H1 (cell line): ENCODE data around the gene TRAK1. TPM values are rescaled to one million over a fixed set of nuclear protein-coding genes. Genes with fewer than 3 reads are reported as not detected.

ENCODE experiments used
- ATF2 ChIP-seq: IDR thresholded peaks from 2 replicates; pipeline ENCODE4 v1.6.1; 2012; ENCODE audit warnings: low read length, inconsistent platforms
- CEBPB ChIP-seq: IDR thresholded peaks from 2 replicates; pipeline ENCODE4 v1.6.1; 2012; ENCODE audit warnings: low read depth, low read length
- CHD7 ChIP-seq: fragments of 300-600 bp; sonication (generic); IDR thresholded peaks from 2 replicates; pipeline ENCODE4 v1.7.1; 2012; ENCODE audit warnings: low read length, moderate library complexity, mild to moderate bottlenecking, inconsistent platforms; ENCODE audit not compliant: insufficient replicate concordance
- CTCF ChIP-seq, 3 experiments: IDR thresholded peaks; 1 replicate in 2 of 3; 2 replicates in 1 of 3; pipeline versions ENCODE4 v1.5.1 to v1.6.1; 2011; ENCODE audit warnings: low read length in 3 of 3, mild to moderate bottlenecking in 3 of 3, inconsistent platforms in 2 of 3, low read depth in 1 of 3, moderate library complexity in 1 of 3; ENCODE audit not compliant: insufficient read depth in 1 of 3; ENCODE audit errors: control extremely low read depth in 1 of 3
- NRF1 ChIP-seq: IDR thresholded peaks from 2 replicates; pipeline ENCODE4 v1.6.1; 2011; ENCODE audit warnings: mild to moderate bottlenecking, low read depth, low read length, improper control_type of control experiment
- RBBP5 ChIP-seq: IDR thresholded peaks from 2 replicates; pipeline ENCODE4 v1.7.1; 2012; ENCODE audit warnings: low read depth, mild to moderate bottlenecking, inconsistent platforms, low read length, moderate library complexity, borderline replicate concordance
- TAF1 ChIP-seq: IDR thresholded peaks from 2 replicates; pipeline ENCODE4 v1.6.1; 2011; ENCODE audit warnings: mild to moderate bottlenecking, low read depth, low read length
- TBP ChIP-seq: IDR thresholded peaks from 2 replicates; pipeline ENCODE4 v1.6.1; 2011; ENCODE audit warnings: low read depth, low read length, improper control_type of control experiment
- polyA plus RNA-seq, 7 experiments: library from polyadenylated mRNA; depleted of rRNA in 3 of 7; stranded (reverse) in 5 of 7; unstranded in 2 of 7; fragments of >200 nt in 5 of 7; fragments of 200-250 nt in 2 of 7; gene quantifications; 1 replicate in 5 of 7; 2 replicates in 1 of 7; 4 replicates in 1 of 7; pipeline versions ENCODE4 v1.2.1 to v1.2.3, GENCODE V29; 2011 to 2013; ENCODE audit warnings: missing spikeins in 2 of 7, mixed read lengths in 2 of 7
- total RNA-seq: library from RNA; stranded (reverse); fragmentation: NEBNext Ultra II Directional; extraction: Animal tissue kit (Norgen Biotek cat#: 25700); gene quantifications from 2 replicates; pipeline ENCODE4 v1.2.1, GENCODE V29; 2021

Gene TRAK1
- total and polyA plus RNA-seq, 2 of the 8 experiments (the other 6 are each of a cell fraction or from before 2014, with no cell fraction given), result 21.3 to 32.7 TPM

- no peak for TF ChIP-seq CHD7
- no peak for TF ChIP-seq TBP
- no peak for TF ChIP-seq CTCF (IDR thresholded peaks at IDR 0.05; ENCODE audit: control extremely low read depth in 1 of 3, insufficient read depth in 1 of 3, low read depth in 1 of 3, low read length in 3 of 3)
- TF ChIP-seq TAF1, result no peak
- TF ChIP-seq CEBPB, result no peak
- no peak for TF ChIP-seq ATF2
- TF ChIP-seq NRF1, result no peak
- no peak for TF ChIP-seq RBBP5
Observed at GRCh38 chr3:42144209-42144608, 53.1 kb downstream of the TRAK1 start (continued).
